Measurements from ENCODE around the gene ST8SIA1. TPM values are rescaled to one million over a fixed set of nuclear protein-coding genes. Genes with fewer than 3 reads are reported as not detected.

ST8SIA1 gene
- total and polyA plus RNA-seq, 9 donors = 0.69 to 18.1 (median 4.1) TPM

- DNase-seq = no peak
- H3K27me3 ChIP-seq = no peaks in the 10 kb centered on the region
- 73 to 76% (median 75%) methylated on average over 3 of the region's 3 CpGs for WGBS, 3 donors
- no peak overlapping the region for H3K4me3 ChIP-seq
- H3K36me3 ChIP-seq = no peaks in the 10 kb centered on the region
- no peaks in the 10 kb centered on the region for H3K9me3 ChIP-seq
- H3K4me1 ChIP-seq (ENCODE audit: insufficient read depth) = no peaks in the 10 kb centered on the region
- TF ChIP-seq POLR2A (IDR thresholded peaks at IDR 0.05) (no peak), EP300 (IDR thresholded peaks at IDR 0.05) (no peak), CTCF (IDR thresholded peaks at IDR 0.05) (no peak)
- intact Hi-C loops (cut with DNase I) = no loop called here
- no peak overlapping the region for H3K27ac ChIP-seq
Measured at GRCh38 chr12:22238211-22238610, 96.3 kb downstream of the ST8SIA1 start.

- no peaks in the 10 kb centered on the region for H3K36me3 ChIP-seq
- H3K4me1 ChIP-seq (ENCODE audit: insufficient read depth) = no peaks in the 10 kb centered on the region
- TF ChIP-seq CTCF (IDR thresholded peaks at IDR 0.05) (no peak), POLR2A (IDR thresholded peaks at IDR 0.05) (no peak), EP300 (IDR thresholded peaks at IDR 0.05) (no peak)
- no peak overlapping the region for H3K4me3 ChIP-seq
- DNase-seq = no peak
- H3K27me3 ChIP-seq = no peaks in the 10 kb centered on the region
- no peaks in the 10 kb centered on the region for H3K9me3 ChIP-seq
- intact Hi-C loops (cut with DNase I) = no loop called here
- H3K27ac ChIP-seq = no peak overlapping the region
Measured at GRCh38 chr12:22234561-22234960, 99.9 kb downstream of the ST8SIA1 start.

GRCh38 chr12:22231836-22232235 is 102.7 kb downstream of the ST8SIA1 start:
- Histone ChIP-seq H3K36me3 (no peaks in the 10 kb centered on the region), H3K4me1 (ENCODE audit: insufficient read depth) (no peaks in the 10 kb centered on the region), H3K9me3 (no peaks in the 10 kb centered on the region), H3K4me3 (no peak overlapping the region), H3K27me3 (no peaks in the 10 kb centered on the region), H3K27ac (no peak overlapping the region)
- intact Hi-C loops (cut with DNase I) = no loop called here
- DNase-seq = no peak
- 52 to 59% (median 57%) methylated on average over 1 of the region's 1 CpG for WGBS, 3 donors
- TF ChIP-seq EP300 (IDR thresholded peaks at IDR 0.05) (no peak), CTCF (IDR thresholded peaks at IDR 0.05) (no peak), POLR2A (IDR thresholded peaks at IDR 0.05) (no peak)

- intact Hi-C loops (cut with DNase I) = no loop called here
- no peaks in the 10 kb centered on the region for H3K4me1 ChIP-seq (ENCODE audit: insufficient read depth)
- 92 to 97% (median 93%) methylated on average over 2 of the region's 2 CpGs for WGBS, 3 donors
- TF ChIP-seq EP300 (IDR thresholded peaks at IDR 0.05) = no peak
- no peak for TF ChIP-seq POLR2A (IDR thresholded peaks at IDR 0.05)
- TF ChIP-seq CTCF (IDR thresholded peaks at IDR 0.05) = no peak
- no peak for DNase-seq
- no peak overlapping the region for H3K27ac ChIP-seq
- H3K27me3 ChIP-seq = no peaks in the 10 kb centered on the region
- no peaks in the 10 kb centered on the region for H3K9me3 ChIP-seq
- no peak overlapping the region for H3K4me3 ChIP-seq
- H3K36me3 ChIP-seq = no peaks in the 10 kb centered on the region
Measured at GRCh38 chr12:22231078-22231477, 103.4 kb downstream of the ST8SIA1 start.

Measured in ovary (tissue), 9 donors.